Endometrial microvascular endothelial cells (primary cell): ENCODE measurements around the gene MAP9. TPM values are rescaled to one million over a fixed set of nuclear protein-coding genes. Genes with fewer than 3 reads are reported as not detected.
"Not testable (repeated sequence)": the region's sequence is repeated elsewhere in the genome, so short reads cannot be mapped to it uniquely, and the experiment has no call there.

ENCODE experiments used
- in situ Hi-C: cut with HindIII; loops from 2 replicates; pipeline ENCODE4 v1.10.0; 2017; ENCODE audit warnings: low sequenced_read_pairs, low pct_unique_long_range_greater_than_20kb; ENCODE audit errors: inconsistent ontology term
- total RNA-seq: library from RNA; depleted of rRNA; stranded (reverse); fragments of >200 nt; gene quantifications from one replicate; pipeline ENCODE4 v1.2.3, GENCODE V29; 2015; ENCODE audit errors: inconsistent ontology term

The MAP9 gene
- 0.46 TPM for total RNA-seq

DNA sequence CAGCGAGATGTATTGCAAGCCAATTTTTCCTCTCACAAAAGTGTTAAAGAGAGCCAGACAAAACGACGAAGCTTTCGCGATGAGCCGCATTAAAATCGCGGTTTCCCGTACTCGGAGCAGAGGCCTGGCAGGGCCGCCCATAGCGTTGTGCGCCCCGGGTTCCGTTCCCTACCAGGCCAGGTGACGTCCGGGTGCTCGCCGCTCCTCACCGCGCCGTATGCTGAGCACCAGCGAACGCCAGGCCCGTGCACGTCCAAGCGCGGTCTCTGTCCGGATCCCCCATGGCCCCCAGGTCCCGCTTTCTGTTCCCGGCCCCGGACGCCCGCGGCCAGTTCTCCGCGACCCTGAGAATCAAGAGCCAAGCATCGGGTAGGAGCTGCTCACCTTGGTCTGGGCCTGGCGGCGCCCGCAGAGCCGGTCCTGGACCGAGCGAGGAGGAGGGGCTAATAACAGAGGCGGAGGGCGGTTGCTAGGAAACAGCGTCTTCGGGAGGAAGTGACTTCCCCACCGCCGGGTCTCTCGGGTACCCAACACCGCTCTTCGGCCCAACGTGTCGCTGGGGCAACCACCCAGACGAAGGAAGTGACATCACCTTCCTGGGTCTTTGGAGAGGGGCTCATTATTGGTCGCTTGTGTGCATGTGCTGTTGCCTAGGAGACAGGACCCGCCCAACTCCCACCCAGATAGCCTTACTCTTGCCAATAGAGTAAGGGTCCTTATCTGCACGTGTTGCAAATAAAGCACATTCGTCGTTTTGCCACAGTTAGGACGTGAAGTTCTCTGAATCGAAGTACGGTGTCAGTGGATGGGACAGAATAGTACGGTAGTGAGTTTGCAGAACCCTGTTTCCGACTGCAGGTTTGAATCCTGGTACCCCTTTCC is at the start of gene MAP9:
MAP9 (minus strand) TSS at position 579 of the 882 bp plus-strand sequence. CDS start 1,115 bp downstream, outside the sequence.
- in situ Hi-C loops, result no loop called here

DNA sequence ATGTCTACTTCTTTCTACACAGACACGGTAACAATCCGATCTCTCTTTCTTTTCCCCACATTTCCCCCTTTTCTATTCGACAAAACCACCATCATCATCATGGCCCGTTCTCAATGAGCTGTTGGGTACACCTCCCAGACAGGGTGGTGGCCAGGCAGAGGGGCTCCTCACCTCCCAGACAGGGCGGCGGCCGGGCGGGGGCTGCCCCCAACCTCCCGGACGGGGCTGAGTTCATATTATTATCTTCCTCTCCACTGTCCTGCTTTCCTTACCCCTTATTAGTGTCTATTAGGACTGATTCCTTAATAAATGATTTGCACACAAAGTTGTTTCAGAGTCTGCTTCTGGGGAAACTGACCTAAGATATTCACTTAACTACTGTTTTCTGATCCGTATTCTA is 48.0 kb upstream of the MAP9 start:
- in situ Hi-C loops, result not testable (repeated sequence)

- in situ Hi-C loops, result no loop called here
These were observed 46.9 kb upstream of the MAP9 start for GRCh38 chr4:155423671-155424070.

GRCh38 chr4:155419266-155419665 is 42.5 kb upstream of the MAP9 start:
- in situ Hi-C loops, result no loop called here

DNA sequence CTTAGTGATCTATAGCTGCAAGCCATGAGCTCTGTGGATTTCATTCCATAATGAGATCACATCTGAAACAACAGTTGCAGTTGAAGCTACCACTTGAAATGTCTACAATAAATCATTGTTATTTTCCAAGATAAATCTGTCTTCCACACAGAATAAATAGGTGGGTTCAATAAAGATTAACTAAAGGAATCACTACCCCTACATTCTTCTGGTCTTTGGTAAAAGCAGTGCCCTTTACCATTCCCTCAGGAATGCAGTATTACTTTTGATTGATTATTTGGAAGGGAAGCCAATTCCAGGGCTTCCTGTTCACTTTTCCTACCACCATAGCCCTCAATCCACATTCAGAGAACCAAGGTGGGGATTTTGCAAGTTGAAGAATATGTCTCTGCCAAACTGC is 38.9 kb upstream of the MAP9 start:
- in situ Hi-C loops, result no loop called here

DNA sequence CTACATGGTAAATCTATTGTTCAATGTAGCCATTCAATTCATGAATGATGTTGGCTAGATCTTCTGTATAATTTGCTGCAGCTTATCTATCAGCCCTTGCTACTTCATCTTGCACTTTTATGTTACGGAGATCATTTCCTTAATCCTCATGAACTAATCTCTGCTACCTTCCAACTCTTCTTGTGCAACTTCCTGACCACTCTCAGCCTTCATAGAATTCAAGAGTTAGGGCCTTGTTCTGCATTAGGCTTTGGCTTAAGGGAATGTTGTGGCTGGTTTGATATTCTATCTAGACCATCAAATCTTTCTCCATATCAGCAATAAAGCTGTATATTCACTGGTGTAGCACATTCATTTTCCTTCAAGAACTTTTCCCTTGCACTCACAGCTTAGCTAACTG is 36.7 kb upstream of the MAP9 start:
- in situ Hi-C loops, result no loop called here

GRCh38 chr4:155411546-155411945 is 34.8 kb upstream of the MAP9 start:
- in situ Hi-C loops, result no loop called here

DNA sequence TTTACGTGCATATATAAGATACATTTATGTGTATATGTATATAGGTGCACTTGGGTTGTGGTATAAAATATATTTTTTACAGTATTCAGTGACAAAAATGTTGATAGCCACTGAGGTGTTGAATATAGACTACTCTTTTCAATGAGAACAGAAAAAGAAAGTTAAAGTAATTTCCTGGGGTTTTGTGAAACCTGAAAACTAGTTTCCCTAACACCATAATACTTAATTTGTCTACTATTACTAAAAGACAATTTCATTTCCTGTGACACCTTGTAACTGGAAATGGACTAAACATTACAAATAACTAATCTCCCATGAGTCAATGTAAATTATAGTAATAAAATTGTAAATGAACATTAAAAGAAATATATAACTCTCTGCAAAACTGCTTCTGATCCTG is 32.0 kb upstream of the MAP9 start:
- in situ Hi-C loops, result no loop called here

- in situ Hi-C loops, result no loop called here
These were observed 30.7 kb upstream of the MAP9 start for GRCh38 chr4:155407480-155407879.

DNA sequence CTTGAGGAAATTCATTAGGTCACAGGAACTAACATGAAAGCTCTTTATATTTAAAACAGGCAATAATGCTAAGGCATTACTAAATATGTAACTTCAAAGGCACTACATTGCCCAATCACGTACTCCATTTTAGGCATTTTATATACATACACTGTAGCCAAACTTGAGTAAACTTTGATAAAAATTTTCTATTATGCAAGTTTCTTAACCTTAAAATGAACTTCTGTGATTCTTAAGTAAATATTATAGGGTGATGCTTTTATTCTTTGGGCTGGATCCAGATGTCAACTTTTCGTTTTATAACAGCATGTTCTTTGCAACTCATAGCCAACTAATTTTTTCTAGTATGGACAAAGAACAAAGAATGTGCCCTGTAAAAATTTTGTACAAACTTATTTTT is 28.3 kb upstream of the MAP9 start:
- in situ Hi-C loops, result no loop called here

- in situ Hi-C loops, result no loop called here
These were observed 27.1 kb upstream of the MAP9 start for GRCh38 chr4:155403886-155404285.

- in situ Hi-C loops, result no loop called here
These were observed 26.2 kb upstream of the MAP9 start for GRCh38 chr4:155402941-155403340.

DNA sequence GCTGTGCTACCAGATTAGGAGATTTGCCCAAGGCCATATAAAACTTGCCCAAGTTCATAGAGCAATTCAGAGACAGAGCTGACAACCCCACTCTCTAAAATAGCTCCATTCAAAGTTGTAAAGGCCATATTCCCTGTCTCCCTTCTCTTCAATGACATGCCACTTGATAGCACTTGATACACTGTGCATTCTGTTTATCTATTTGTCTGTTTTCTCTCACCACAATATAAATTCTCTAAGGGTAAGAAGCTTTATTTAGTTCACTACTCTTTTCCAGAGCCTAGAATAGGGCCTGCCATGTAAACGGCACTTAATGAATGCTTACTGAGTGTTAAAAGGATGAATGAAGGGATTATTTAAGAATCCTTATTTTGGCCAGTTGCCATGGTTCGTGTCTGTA is 24.1 kb upstream of the MAP9 start:
- in situ Hi-C loops, result no loop called here

- in situ Hi-C loops, result no loop called here
These were observed 23.4 kb upstream of the MAP9 start for GRCh38 chr4:155399974-155400697.

GRCh38 chr4:155392481-155393184 is 15.9 kb upstream of the MAP9 start:
- in situ Hi-C loops, result no loop called here

DNA sequence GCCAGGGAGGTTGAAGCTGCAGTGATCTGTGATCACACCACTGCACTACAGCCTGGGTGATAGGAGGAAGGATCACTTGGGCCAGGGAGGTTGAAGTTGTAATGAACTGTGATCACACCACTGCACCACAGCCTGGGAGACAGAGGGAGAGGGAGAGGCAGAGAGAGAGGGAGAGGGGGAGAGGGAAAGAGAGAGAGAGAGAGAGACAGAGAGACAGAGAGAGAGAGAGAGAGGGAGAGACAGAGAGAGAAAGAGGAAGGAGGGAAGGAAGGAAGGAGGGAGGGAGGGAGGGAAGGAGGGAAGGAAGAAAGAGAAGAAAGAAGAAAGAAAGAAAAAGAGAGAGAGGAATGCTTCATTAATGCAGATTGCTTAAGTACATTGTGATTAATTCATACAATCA is 15.2 kb upstream of the MAP9 start:
- in situ Hi-C loops, result no loop called here

GRCh38 chr4:155388162-155388561 is 11.4 kb upstream of the MAP9 start:
- in situ Hi-C loops, result no loop called here

- in situ Hi-C loops, result no loop called here
These were observed 6.8 kb upstream of the MAP9 start for GRCh38 chr4:155383541-155383940.

- in situ Hi-C loops, result no loop called here
These were observed 511 bp upstream of the MAP9 start for GRCh38 chr4:155377276-155377675.
